Muscle layer of colon (tissue), 2 donors: ENCODE measurements around the gene NAV2.

Source experiments
- H3K27ac ChIP-seq: one replicate; pipeline ENCODE4 v1.7.0; 2013; ENCODE audit warnings: low read depth, mild to moderate bottlenecking, low read length, moderate library complexity
- H3K27me3 ChIP-seq, 2 donors: one replicate each; pipeline ENCODE4 v1.7.0; 2013; ENCODE audit warnings: low read length in 2 of 2, mild to moderate bottlenecking in 2 of 2; ENCODE audit not compliant: insufficient read depth in 2 of 2, control insufficient read depth in 1 of 2
- H3K36me3 ChIP-seq: one replicate; pipeline ENCODE4 v1.7.0; 2013; ENCODE audit warnings: mild to moderate bottlenecking, low read length; ENCODE audit not compliant: insufficient read depth
- H3K4me1 ChIP-seq: one replicate; pipeline ENCODE4 v1.7.0; 2013; ENCODE audit warnings: mild to moderate bottlenecking, low read length; ENCODE audit not compliant: insufficient read depth
- H3K4me3 ChIP-seq, 2 donors: one replicate each; pipeline ENCODE4 v1.7.0; 2013; ENCODE audit warnings: low read length in 2 of 2, low read depth in 1 of 2, mild to moderate bottlenecking in 1 of 2, moderate library complexity in 1 of 2
- H3K9ac ChIP-seq: one replicate; pipeline ENCODE4 v1.7.0; 2013; ENCODE audit warnings: low read length
- H3K9me3 ChIP-seq: one replicate; pipeline ENCODE4 v1.7.0; 2013; ENCODE audit warnings: mild to moderate bottlenecking, low read length
- donor health status: abdominal sarcoma.
- donor health status: Adenocarcinoma of cecum.

Gene NAV2

GRCh38 chr11:19866037-19866436 lies 153.4 kb downstream of the NAV2 start:
- Histone ChIP-seq H3K4me3 (no peak overlapping the region), H3K9ac (no peak overlapping the region), H3K27me3 (no peaks in the 10 kb centered on the region), H3K36me3 (peaks cover 12% of the 10 kb centered on the region), H3K27ac (no peak overlapping the region), H3K4me1 (peaks cover 56% of the 10 kb centered on the region), H3K9me3 (no peaks in the 10 kb centered on the region)

GRCh38 chr11:19866521-19866920 lies 153.9 kb downstream of the NAV2 start:
- Histone ChIP-seq H3K9ac (no peak overlapping the region), H3K27me3 (no peaks in the 10 kb centered on the region), H3K27ac (no peak overlapping the region), H3K4me3 (no peak overlapping the region), H3K9me3 (no peaks in the 10 kb centered on the region), H3K36me3 (peaks cover 14% of the 10 kb centered on the region), H3K4me1 (peaks cover 56% of the 10 kb centered on the region)

- Histone ChIP-seq H3K27me3 (no peaks in the 10 kb centered on the region), H3K4me1 (peaks cover 56% of the 10 kb centered on the region), H3K27ac (no peak overlapping the region), H3K4me3 (no peak overlapping the region), H3K9me3 (no peaks in the 10 kb centered on the region), H3K36me3 (peaks cover 18% of the 10 kb centered on the region), H3K9ac (no peak overlapping the region)
These were observed 154.4 kb downstream of the NAV2 start for GRCh38 chr11:19867064-19867463.

GRCh38 chr11:19868281-19868821 lies 155.7 kb downstream of the NAV2 start:
- no peak overlapping the region for H3K9ac ChIP-seq
- no peak overlapping the region for H3K27ac ChIP-seq
- H3K4me1 ChIP-seq, result peaks cover 50% of the 10 kb centered on the region

GRCh38 chr11:19868871-19869270 lies 156.2 kb downstream of the NAV2 start:
- Histone ChIP-seq H3K9ac (no peak overlapping the region), H3K4me1 (peaks cover 45% of the 10 kb centered on the region), H3K27me3 (no peaks in the 10 kb centered on the region), H3K27ac (no peak overlapping the region), H3K4me3 (no peak overlapping the region), H3K36me3 (peaks cover 18% of the 10 kb centered on the region), H3K9me3 (no peaks in the 10 kb centered on the region)

More at GRCh38 chr11:19868281-19868821, 155.7 kb downstream of the NAV2 start:
- H3K9me3 ChIP-seq, result no peaks in the 10 kb centered on the region
- no peaks in the 10 kb centered on the region for H3K27me3 ChIP-seq
- no peak overlapping the region for H3K4me3 ChIP-seq
- H3K36me3 ChIP-seq, result peaks cover 18% of the 10 kb centered on the region

GRCh38 chr11:19869466-19869865 lies 156.8 kb downstream of the NAV2 start:
- Histone ChIP-seq H3K4me1 (peaks cover 39% of the 10 kb centered on the region), H3K36me3 (peaks cover 18% of the 10 kb centered on the region), H3K9me3 (no peaks in the 10 kb centered on the region), H3K9ac (no peak overlapping the region), H3K4me3 (no peak overlapping the region), H3K27ac (no peak overlapping the region), H3K27me3 (no peaks in the 10 kb centered on the region)

- Histone ChIP-seq H3K4me1 (peaks cover 33% of the 10 kb centered on the region), H3K27ac (no peak overlapping the region), H3K9ac (no peak overlapping the region), H3K27me3 (no peaks in the 10 kb centered on the region), H3K4me3 (no peak overlapping the region), H3K9me3 (no peaks in the 10 kb centered on the region), H3K36me3 (peaks cover 18% of the 10 kb centered on the region)
These were observed 157.4 kb downstream of the NAV2 start for GRCh38 chr11:19869946-19870589.

GRCh38 chr11:19871531-19871930 lies 158.9 kb downstream of the NAV2 start:
- H3K4me1 ChIP-seq, result peaks cover 30% of the 10 kb centered on the region

GRCh38 chr11:19872512-19873145 lies 160.0 kb downstream of the NAV2 start:
- H3K4me3 ChIP-seq, result no peak overlapping the region
- peaks cover 25% of the 10 kb centered on the region for H3K4me1 ChIP-seq
- H3K27ac ChIP-seq, result no peak overlapping the region
- no peaks in the 10 kb centered on the region for H3K27me3 ChIP-seq
- no peak overlapping the region for H3K9ac ChIP-seq
- peaks cover 18% of the 10 kb centered on the region for H3K36me3 ChIP-seq
- no peaks in the 10 kb centered on the region for H3K9me3 ChIP-seq

More at GRCh38 chr11:19871531-19871930, 158.9 kb downstream of the NAV2 start:
- H3K9me3 ChIP-seq, result no peaks in the 10 kb centered on the region
- H3K27me3 ChIP-seq, result no peaks in the 10 kb centered on the region
- no peak overlapping the region for H3K9ac ChIP-seq
- H3K4me3 ChIP-seq, result no peak overlapping the region
- H3K27ac ChIP-seq, result no peak overlapping the region
- H3K36me3 ChIP-seq, result peaks cover 18% of the 10 kb centered on the region

GRCh38 chr11:19873730-19874129 lies 161.1 kb downstream of the NAV2 start:
- Histone ChIP-seq H3K36me3 (peaks cover 18% of the 10 kb centered on the region), H3K27ac (no peak overlapping the region), H3K27me3 (no peaks in the 10 kb centered on the region), H3K4me1 (peaks cover 25% of the 10 kb centered on the region), H3K9me3 (no peaks in the 10 kb centered on the region), H3K4me3 (no peak overlapping the region), H3K9ac (no peak overlapping the region)

- peaks cover 17% of the 10 kb centered on the region for H3K36me3 ChIP-seq
- H3K4me1 ChIP-seq, result peaks cover 25% of the 10 kb centered on the region
- H3K27me3 ChIP-seq, result no peaks in the 10 kb centered on the region
- H3K9me3 ChIP-seq, result no peaks in the 10 kb centered on the region
- no peak overlapping the region for H3K4me3 ChIP-seq
- H3K9ac ChIP-seq, result no peak overlapping the region
- H3K27ac ChIP-seq, result no peak overlapping the region
These were observed 161.6 kb downstream of the NAV2 start for GRCh38 chr11:19874266-19874665.
